ENCODE data around the gene HNRNPF. TPM values are rescaled to one million over a fixed set of nuclear protein-coding genes. Genes with fewer than 3 reads are reported as not detected.
A peak's percentile ranks its signal among the peaks of the same experiment; 100 is the strongest.

HNRNPF gene
- total and polyA plus RNA-seq, 11 donors = 24.0 to 142 (median 79.1) TPM

DNA sequence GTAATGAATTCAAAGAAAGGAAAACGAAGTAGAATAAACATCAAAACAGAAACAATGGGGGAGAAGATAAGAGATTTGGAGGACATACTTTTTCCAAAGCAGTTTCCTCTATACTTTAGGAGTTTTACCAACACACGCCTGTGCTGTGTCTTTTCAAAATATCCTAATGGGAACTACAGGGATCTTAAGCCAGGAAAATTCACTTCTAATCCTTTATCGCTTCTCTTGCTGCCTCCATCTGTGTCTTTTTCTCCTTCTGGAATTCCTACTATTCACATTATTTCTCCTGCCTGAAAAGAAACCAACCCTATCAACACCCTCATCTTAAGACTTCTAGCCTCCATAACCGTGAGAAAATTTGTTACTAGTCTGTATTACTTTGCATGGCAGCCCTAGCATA, 6.8 kb downstream of the HNRNPF start:
- H3K9me3 ChIP-seq = no peaks in the 10 kb centered on the region
- intact Hi-C loops (cut with DNase I) = no loop called here
- peak overlapping the region in 1 of 12 donors; percentile 2 for H3K4me3 ChIP-seq
- H3K27me3 ChIP-seq = no peaks in the 10 kb centered on the region
- peaks cover 0 to 46% (median 7%) of the 10 kb centered on the region in 9 donors for H3K36me3 ChIP-seq
- H3K27ac ChIP-seq = peak overlapping the region in 1 of 12 donors; percentile 17
- ATAC-seq (no peak), DNase-seq (no peak)
- peaks cover 14 to 95% (median 67%) of the 10 kb centered on the region in 12 donors for H3K4me1 ChIP-seq
- no peak for TF ChIP-seq POLR2A (IDR thresholded peaks at IDR 0.05)
- TF ChIP-seq, protein P1, sequence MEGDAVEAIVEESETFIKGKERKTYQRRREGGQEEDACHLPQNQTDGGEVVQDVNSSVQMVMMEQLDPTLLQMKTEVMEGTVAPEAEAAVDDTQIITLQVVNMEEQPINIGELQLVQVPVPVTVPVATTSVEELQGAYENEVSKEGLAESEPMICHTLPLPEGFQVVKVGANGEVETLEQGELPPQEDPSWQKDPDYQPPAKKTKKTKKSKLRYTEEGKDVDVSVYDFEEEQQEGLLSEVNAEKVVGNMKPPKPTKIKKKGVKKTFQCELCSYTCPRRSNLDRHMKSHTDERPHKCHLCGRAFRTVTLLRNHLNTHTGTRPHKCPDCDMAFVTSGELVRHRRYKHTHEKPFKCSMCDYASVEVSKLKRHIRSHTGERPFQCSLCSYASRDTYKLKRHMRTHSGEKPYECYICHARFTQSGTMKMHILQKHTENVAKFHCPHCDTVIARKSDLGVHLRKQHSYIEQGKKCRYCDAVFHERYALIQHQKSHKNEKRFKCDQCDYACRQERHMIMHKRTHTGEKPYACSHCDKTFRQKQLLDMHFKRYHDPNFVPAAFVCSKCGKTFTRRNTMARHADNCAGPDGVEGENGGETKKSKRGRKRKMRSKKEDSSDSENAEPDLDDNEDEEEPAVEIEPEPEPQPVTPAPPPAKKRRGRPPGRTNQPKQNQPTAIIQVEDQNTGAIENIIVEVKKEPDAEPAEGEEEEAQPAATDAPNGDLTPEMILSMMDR (IDR thresholded peaks at IDR 0.05) = no peak
- WGBS, 4 donors = 50 to 56% (median 52%) methylated on average over 4 of the region's 4 CpGs

DNA sequence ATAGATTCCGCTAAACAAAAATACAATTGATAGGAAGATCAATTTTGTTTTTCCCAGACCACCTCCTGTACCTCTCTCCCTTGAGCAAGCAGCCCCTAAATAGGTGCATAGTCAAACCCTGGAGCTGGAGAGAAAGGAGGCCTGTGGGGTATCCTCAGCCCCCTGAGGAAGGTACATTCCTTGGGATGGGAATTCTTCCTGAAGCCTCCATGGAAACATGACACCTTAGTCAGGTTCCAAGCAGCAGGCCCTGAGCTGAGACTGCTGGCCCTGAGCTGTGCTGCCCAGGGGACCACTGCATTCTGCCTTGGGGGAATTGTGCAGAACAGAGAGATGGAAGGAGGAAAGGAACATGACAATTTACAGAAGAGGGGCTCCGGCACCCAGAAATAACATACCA, 7.4 kb downstream of the HNRNPF start:
- Histone ChIP-seq H3K4me1 (peaks cover 14 to 93% (median 66%) of the 10 kb centered on the region in 12 donors), H3K27ac (peak overlapping the region in 1 of 12 donors; percentile 17), H3K36me3 (peaks cover 0 to 46% (median 7%) of the 10 kb centered on the region in 9 donors), H3K4me3 (no peak overlapping the region), H3K9me3 (no peaks in the 10 kb centered on the region), H3K27me3 (no peaks in the 10 kb centered on the region)
- intact Hi-C loops (cut with DNase I) = no loop called here
- DNase-seq (no peak), ATAC-seq (no peak)
- WGBS, 4 donors = 67 to 97% (median 95%) methylated on average over 2 of the region's 2 CpGs
- TF ChIP-seq, protein P1 (IDR thresholded peaks at IDR 0.05) = no peak
- no peak for TF ChIP-seq POLR2A (IDR thresholded peaks at IDR 0.05)

DNA sequence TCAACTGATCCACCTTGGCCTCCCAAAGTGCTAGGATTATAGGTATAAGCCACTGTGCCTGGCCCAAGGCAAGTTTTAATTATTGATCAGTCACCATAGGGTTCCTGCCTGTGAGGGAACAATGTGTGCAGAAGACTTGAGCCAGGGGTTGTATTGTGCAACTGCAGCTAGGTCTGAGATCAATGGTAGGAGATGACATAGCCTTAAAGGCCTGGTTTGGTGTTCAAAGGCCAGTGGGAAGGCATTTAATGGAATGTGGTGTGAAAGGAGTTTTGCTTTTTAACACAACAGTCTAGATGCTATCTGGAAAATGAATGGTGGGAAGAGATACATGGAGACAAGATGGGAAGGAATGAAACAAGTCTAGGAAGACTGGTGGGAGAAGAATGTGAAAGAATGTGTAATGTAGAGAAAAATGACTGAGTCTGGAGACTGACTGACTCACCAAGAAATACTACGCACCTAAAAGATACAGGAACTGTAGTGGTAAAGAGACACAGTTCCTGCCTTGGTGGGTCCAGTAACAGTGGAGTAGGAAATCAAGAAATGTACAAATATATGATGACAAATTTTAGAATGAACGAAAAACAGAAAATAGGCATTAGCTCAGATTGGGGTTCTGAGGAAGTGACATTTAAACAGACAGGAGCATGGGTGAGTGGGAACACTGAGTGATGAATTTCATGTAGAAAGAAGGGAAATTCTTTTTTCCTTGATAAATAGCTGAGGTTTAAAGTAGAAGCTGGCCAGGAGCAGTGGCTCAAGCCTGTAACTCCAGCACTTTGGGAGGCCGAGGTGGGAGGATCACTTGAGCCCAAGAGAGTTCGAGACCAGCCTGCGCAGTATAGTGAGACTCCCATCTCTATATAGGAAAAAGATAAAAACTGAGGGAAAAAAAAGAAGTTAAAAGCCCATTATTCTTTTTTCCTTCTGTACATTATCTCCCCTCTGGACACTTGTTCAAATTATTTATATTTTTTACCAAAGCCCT, 9.4 kb downstream of the HNRNPF start:
- H3K27me3 ChIP-seq = no peaks in the 10 kb centered on the region
- H3K9me3 ChIP-seq = no peaks in the 10 kb centered on the region
- H3K4me1 ChIP-seq = peaks cover 2 to 91% (median 62%) of the 10 kb centered on the region in 12 donors
- H3K4me3 ChIP-seq = no peak overlapping the region
- intact Hi-C loops (cut with DNase I) = loop anchor here in 5 of 10 donors (1.0 to 5.0 kb wide), 2 partner anchors 8 to 38 kb away; partner anchors contain the start of gene ZNF487 (in 4 of the 5)
- H3K27ac ChIP-seq = peak overlapping the region in 1 of 12 donors; percentile 99
- peaks cover 0 to 58% (median 18%) of the 10 kb centered on the region in 9 donors for H3K36me3 ChIP-seq
- DNase-seq (no peak), ATAC-seq (no peak)
- no peak for TF ChIP-seq POLR2A (IDR thresholded peaks at IDR 0.05)
- TF ChIP-seq, protein P1 (IDR thresholded peaks at IDR 0.05) = no peak
- 89 to 91% (median 89%) methylated on average over 5 of the region's 5 CpGs for WGBS, 4 donors

DNA sequence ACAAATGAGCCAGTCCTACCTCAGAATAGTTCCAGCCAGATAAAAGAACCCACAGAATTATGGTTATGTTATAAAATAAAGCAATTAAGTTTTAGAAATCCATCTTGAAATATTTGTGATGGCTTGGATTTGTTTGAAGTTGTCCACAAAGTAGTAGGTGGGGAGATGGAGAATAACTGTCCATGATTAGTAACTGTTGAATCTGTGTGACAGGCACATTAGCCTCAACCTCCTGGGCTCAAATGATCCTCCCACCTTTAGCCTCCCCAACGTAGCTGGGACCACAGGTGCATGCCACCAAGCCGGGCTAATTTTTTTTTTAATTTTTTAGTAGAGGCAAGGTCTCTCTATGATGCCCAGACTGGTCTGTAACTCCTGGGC, 10.1 kb downstream of the HNRNPF start:
- Histone ChIP-seq H3K4me3 (no peak overlapping the region), H3K36me3 (peaks cover 0 to 64% (median 25%) of the 10 kb centered on the region in 9 donors), H3K9me3 (no peaks in the 10 kb centered on the region), H3K27me3 (no peaks in the 10 kb centered on the region), H3K4me1 (peaks cover 0 to 91% (median 57%) of the 10 kb centered on the region in 12 donors), H3K27ac (peak overlapping the region in 1 of 12 donors; percentile 99)
- TF ChIP-seq POLR2A (IDR thresholded peaks at IDR 0.05) = no peak
- TF ChIP-seq, protein P1 (IDR thresholded peaks at IDR 0.05) = no peak
- WGBS, 4 donors = 65 to 78% (median 71%) methylated on average over 2 of the region's 2 CpGs
- no peak for DNase-seq
- no peak for ATAC-seq
- intact Hi-C loops (cut with DNase I) = loop anchor here in 5 of 10 donors (1.0 to 5.0 kb wide), 2 partner anchors 8 to 38 kb away; partner anchors contain the start of gene ZNF487 (in 4 of the 5)
